Breast epithelium (tissue), 3 donors: ENCODE measurements around the gene C17orf107.

Source experiments
- CTCF ChIP-seq, 3 donors: fragments of 450-650 bp; IDR thresholded peaks; one replicate each; pipeline ENCODE4 v1.5.1; 2016 to 2017; ENCODE audit warnings: antibody characterized with exemption in 3 of 3, mild to moderate bottlenecking in 3 of 3, moderate library complexity in 3 of 3
- POLR2AphosphoS5 ChIP-seq, 3 donors: sonication (generic); formaldehyde crosslinking; IDR thresholded peaks; one replicate each; pipeline ENCODE4 v1.6.1; 2017; ENCODE audit warnings: antibody characterized with exemption in 3 of 3

GRCh38 chr17:4935650-4936049, 36.3 kb downstream of the C17orf107 start:
- TF ChIP-seq POLR2AphosphoS5 (IDR thresholded peaks at IDR 0.05) (no peak), CTCF (IDR thresholded peaks at IDR 0.05) (no peak)
